PFSK-1 (cell line): ENCODE measurements around the gene NDUFAF7.

Source experiments
- FOXP2 ChIP-seq: optimal IDR thresholded peaks from 2 replicates; pipeline ENCODE3; 2011; ENCODE audit warnings: borderline replicate concordance, control low read depth, inconsistent platforms; ENCODE audit not compliant: insufficient read depth; ENCODE audit errors: extremely low read length, extremely low read depth
- POLR2AphosphoS5 ChIP-seq: IDR thresholded peaks from 2 replicates; pipeline ENCODE4 v1.6.1; 2012; ENCODE audit warnings: low read depth, mild to moderate bottlenecking, control low read depth, low read length, moderate library complexity
- SIN3A ChIP-seq: IDR thresholded peaks from 2 replicates; pipeline ENCODE4 v1.6.1; 2012; ENCODE audit warnings: mild to moderate bottlenecking, low read length, moderate library complexity, borderline replicate concordance; ENCODE audit not compliant: insufficient read depth
- TAF1 ChIP-seq: IDR thresholded peaks from 2 replicates; pipeline ENCODE4 v1.6.1; 2012; ENCODE audit warnings: low read length, control low read depth, borderline replicate concordance; ENCODE audit not compliant: insufficient read depth
- TF ChIP-seq, protein P1 (sequence below), 2 experiments: IDR thresholded peaks; 2 replicates each; pipeline versions ENCODE4 v1.6.1 to v1.8.0; 2011 to 2012; ENCODE audit warnings: low read depth in 2 of 2, low read length in 2 of 2, control low read depth in 1 of 2, inconsistent platforms in 1 of 2, mild to moderate bottlenecking in 1 of 2, moderate library complexity in 1 of 2; ENCODE audit not compliant: insufficient read depth in 1 of 2

NDUFAF7 gene

GRCh38 chr2:37198681-37199065 lies 32.8 kb upstream of the NDUFAF7 start:
- TF ChIP-seq TAF1: no peak
- TF ChIP-seq, protein P1, sequence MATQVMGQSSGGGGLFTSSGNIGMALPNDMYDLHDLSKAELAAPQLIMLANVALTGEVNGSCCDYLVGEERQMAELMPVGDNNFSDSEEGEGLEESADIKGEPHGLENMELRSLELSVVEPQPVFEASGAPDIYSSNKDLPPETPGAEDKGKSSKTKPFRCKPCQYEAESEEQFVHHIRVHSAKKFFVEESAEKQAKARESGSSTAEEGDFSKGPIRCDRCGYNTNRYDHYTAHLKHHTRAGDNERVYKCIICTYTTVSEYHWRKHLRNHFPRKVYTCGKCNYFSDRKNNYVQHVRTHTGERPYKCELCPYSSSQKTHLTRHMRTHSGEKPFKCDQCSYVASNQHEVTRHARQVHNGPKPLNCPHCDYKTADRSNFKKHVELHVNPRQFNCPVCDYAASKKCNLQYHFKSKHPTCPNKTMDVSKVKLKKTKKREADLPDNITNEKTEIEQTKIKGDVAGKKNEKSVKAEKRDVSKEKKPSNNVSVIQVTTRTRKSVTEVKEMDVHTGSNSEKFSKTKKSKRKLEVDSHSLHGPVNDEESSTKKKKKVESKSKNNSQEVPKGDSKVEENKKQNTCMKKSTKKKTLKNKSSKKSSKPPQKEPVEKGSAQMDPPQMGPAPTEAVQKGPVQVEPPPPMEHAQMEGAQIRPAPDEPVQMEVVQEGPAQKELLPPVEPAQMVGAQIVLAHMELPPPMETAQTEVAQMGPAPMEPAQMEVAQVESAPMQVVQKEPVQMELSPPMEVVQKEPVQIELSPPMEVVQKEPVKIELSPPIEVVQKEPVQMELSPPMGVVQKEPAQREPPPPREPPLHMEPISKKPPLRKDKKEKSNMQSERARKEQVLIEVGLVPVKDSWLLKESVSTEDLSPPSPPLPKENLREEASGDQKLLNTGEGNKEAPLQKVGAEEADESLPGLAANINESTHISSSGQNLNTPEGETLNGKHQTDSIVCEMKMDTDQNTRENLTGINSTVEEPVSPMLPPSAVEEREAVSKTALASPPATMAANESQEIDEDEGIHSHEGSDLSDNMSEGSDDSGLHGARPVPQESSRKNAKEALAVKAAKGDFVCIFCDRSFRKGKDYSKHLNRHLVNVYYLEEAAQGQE (IDR thresholded peaks at IDR 0.05; ENCODE audit: insufficient read depth in 1 of 2, low read depth in 2 of 2, low read length in 2 of 2): no peak
- TF ChIP-seq POLR2AphosphoS5: no peak
- TF ChIP-seq FOXP2: no peak
- no peak for TF ChIP-seq SIN3A

- TF ChIP-seq TAF1 (no peak), FOXP2 (no peak), POLR2AphosphoS5 (no peak), SIN3A (no peak)
- TF ChIP-seq, protein P1 (IDR thresholded peaks at IDR 0.05; ENCODE audit: insufficient read depth in 1 of 2, low read depth in 2 of 2, low read length in 2 of 2): no peak
Measured at GRCh38 chr2:37201208-37201607, 30.2 kb upstream of the NDUFAF7 start.

DNA sequence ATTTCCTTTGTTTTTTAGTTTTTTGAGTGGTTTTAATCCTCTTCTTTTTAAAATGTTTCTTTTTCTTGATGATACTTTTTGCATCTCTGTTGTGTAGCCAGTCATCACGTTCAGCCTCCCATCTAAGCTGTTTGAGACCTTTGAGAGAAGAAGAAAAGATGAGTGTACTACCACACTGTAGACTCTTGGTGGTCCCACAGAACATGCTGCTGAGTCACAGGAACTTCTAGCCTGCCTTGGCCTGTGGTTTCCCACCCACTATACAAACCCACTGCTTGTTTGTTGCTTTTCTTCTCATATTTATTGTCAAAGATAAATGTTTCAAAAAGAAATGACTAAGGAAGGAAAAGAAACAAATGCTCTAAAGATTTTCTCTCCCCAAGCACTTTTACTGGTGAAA lies 29.7 kb upstream of the NDUFAF7 start:
- no peak for TF ChIP-seq FOXP2

DNA sequence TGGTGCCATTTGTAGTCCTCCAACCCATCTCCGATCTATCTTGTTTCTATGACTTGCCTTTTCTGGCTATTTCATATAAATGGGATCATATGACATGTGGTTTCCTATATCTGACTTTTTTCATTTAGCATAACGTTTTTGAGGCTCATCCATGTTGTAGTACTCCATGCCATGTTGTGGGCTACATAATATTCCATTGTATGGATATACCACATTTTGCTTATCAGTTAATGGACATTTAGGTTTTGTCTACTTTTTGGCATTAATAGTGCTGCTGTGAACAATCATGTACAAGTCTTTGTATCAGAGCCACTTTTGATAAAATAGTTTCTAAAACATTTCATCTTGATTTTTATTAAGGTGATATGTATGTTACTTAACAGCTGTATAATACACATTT lies 27.8 kb upstream of the NDUFAF7 start:
- no peak for TF ChIP-seq SIN3A
- TF ChIP-seq POLR2AphosphoS5: no peak
- TF ChIP-seq, protein P1 (IDR thresholded peaks at IDR 0.05; ENCODE audit: insufficient read depth in 1 of 2, low read depth in 2 of 2, low read length in 2 of 2): no peak
- TF ChIP-seq FOXP2: no peak

DNA sequence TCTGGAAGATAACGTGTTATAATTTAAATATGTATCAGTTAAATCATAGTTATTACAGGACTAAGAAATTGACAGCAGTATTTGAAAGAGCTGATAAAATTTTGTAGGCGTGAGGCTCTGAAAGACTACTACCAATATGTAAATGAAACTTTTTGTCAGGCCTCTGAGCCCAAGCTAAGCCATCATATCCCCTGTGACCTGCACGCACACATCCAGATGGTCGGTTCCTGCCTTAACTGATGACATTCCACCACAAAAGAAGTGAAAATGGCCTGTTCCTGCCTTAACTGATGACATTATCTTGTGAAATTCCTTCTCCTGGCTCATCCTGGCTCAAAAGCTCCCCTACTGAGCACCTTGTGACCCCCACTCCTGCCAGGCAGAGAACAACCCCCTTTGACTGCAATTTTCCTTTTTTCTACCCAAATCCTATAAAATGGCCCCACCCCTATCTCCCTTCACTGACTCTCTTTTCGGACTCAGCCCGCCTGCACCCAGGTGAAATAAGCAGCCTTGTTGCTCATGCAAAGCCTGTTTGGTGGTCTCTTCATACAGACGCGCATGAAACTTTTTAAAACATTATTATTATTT lies 26.3 kb upstream of the NDUFAF7 start:
- TF ChIP-seq POLR2AphosphoS5: 0 out of 2 replicates have a peak, but pooled peaks have one; percentile 16

DNA sequence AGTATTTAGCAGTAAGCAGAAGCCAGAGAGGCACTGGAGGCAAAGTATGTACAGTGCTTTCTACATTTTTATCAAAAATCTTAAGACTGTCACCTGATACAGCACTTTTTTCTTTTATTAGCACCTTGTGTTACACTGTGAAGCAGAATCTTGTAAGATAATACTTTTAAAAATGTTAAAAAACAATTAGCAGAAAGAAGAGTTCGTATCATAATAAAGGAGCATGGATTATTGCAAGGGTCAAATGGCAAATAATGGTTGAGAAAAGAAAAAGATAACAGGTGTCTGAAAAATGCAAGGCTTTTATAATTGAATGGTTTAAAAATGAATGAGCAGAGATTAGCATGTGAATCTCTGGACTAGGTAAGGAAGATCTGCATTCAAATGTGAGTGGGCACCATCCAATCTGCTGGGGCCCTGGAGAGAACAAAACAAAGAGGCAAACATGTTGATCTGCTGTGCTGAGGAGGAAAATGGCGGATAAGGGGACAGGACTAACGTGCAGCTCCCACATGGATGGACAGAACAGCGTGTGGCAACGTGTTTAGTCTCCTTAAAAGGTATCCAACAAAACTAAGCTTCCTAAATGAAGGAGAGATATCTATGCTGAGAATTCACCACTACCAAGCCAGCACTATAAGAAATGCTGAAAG lies 25.6 kb upstream of the NDUFAF7 start:
- TF ChIP-seq POLR2AphosphoS5: no peak
- no peak for TF ChIP-seq SIN3A
- TF ChIP-seq FOXP2: no peak
- TF ChIP-seq, protein P1 (IDR thresholded peaks at IDR 0.05; ENCODE audit: insufficient read depth in 1 of 2, low read depth in 2 of 2, low read length in 2 of 2): no peak
- TF ChIP-seq TAF1: no peak
